WI38 (cell line): ENCODE results near the gene P2RX4.

ENCODE experiments used
- H3K4me3 ChIP-seq: 2 replicates; pipeline ENCODE4 v1.5.1; 2011; ENCODE audit warnings: low read depth, mild to moderate bottlenecking, control low read depth, low read length
- CTCF ChIP-seq: IDR thresholded peaks from 2 replicates; pipeline ENCODE4 v1.5.1; 2012; ENCODE audit warnings: low read depth, mild to moderate bottlenecking, control low read depth, low read length

P2RX4 gene

GRCh38 chr12:121182222-121182893 lies 27.6 kb upstream of the P2RX4 start:
- TF ChIP-seq CTCF, result no peak

GRCh38 chr12:121184425-121184824 lies 25.5 kb upstream of the P2RX4 start:
- no peak overlapping the region for H3K4me3 ChIP-seq
- no peak for TF ChIP-seq CTCF

More at GRCh38 chr12:121182222-121182893, 27.6 kb upstream of the P2RX4 start:
- no peak overlapping the region for H3K4me3 ChIP-seq

GRCh38 chr12:121184984-121185889 lies 24.7 kb upstream of the P2RX4 start:
- TF ChIP-seq CTCF, result no peak
- H3K4me3 ChIP-seq, result no peak overlapping the region

- no peak overlapping the region for H3K4me3 ChIP-seq
Observed at GRCh38 chr12:121186826-121187225, 23.1 kb upstream of the P2RX4 start.

GRCh38 chr12:121187501-121187900 lies 22.4 kb upstream of the P2RX4 start:
- H3K4me3 ChIP-seq, result no peak overlapping the region
- TF ChIP-seq CTCF, result no peak

More at GRCh38 chr12:121186826-121187225, 23.1 kb upstream of the P2RX4 start:
- no peak for TF ChIP-seq CTCF

- TF ChIP-seq CTCF, result no peak
- no peak overlapping the region for H3K4me3 ChIP-seq
Observed at GRCh38 chr12:121188227-121188626, 21.7 kb upstream of the P2RX4 start.

- TF ChIP-seq CTCF, result no peak
- H3K4me3 ChIP-seq, result no peak overlapping the region
Observed at GRCh38 chr12:121189131-121189530, 20.8 kb upstream of the P2RX4 start.
